OCI-M2 (cell line): ENCODE results near the gene LDB2.
"Not testable (repeated sequence)": the region's sequence is repeated elsewhere in the genome, so short reads cannot be mapped to it uniquely, and the experiment has no call there.

ENCODE experiments used
- DNase-seq: peaks from one replicate; lab custom pipeline; 2025; ENCODE audit not compliant: unreplicated experiment; lab: John Stamatoyannopoulos, UW

Gene LDB2

GRCh38 chr4:16573739-16574138 is 324.7 kb downstream of the LDB2 start:
- DNase-seq, result no peak

GRCh38 chr4:16573206-16573605 is 325.2 kb downstream of the LDB2 start:
- no peak for DNase-seq

- DNase-seq, result no peak
Measured at GRCh38 chr4:16572631-16573030, 325.8 kb downstream of the LDB2 start.

GRCh38 chr4:16572161-16572560 is 326.3 kb downstream of the LDB2 start:
- DNase-seq, result no peak

DNA sequence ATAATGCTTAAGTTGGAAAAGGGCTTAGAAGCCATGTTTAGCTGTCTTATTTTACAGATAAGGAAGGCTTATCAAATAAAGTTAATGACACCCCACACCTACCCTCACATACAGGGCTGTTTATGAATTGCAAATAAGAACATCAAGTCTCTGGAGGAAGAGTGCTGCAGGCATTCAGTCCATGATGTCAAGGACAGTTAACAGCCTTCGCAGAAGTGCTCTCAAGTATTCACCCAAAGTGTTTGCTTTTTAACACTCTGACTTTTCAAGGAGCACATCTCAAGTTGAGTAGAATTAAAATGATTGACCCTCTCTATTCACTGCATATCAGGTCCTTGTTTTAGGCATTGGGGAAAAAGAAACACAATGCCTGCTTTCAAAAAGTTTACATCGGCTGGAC is 328.7 kb downstream of the LDB2 start:
- DNase-seq, result no peak

DNA sequence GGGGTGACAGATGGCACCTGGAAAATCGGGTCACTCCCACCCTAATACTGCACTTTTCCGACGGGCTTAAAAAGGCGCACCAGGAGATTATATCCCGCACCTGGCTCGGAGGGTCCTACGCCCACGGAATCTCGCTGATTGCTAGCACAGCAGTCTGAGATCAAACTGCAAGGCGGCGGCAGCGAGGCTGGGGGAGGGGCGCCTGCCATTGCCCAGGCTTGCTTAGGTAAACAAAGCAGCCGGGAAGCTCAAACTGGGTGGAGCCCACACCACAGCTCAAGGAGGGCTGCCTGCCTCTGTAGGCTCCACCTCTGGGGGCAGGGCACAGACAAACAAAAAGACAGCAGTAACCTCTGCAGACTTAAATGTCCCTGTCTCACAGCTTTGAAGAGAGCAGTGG is 341.1 kb downstream of the LDB2 start:
- not testable (repeated sequence) for DNase-seq

- DNase-seq, result no peak
Measured at GRCh38 chr4:16555156-16555555, 343.3 kb downstream of the LDB2 start.

DNA sequence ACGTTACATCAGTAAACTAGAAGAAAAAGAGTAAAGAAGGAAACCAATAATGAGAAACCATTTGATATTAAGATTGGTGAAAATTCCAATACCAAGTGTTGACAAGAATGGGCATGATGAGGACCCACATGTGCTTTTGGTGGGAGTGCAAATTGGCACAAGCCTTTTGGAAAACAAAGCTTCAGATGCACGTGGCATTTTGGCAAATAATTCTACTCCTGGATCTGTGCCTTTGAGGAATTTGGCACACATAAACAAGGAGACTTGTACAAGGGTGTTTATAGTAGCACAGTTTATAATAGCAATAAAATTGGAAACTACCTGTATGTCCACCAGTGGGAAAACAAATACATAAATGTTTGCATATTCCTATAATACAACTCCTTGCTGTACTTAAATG is 347.9 kb downstream of the LDB2 start:
- no peak for DNase-seq

GRCh38 chr4:16545656-16546055 is 352.8 kb downstream of the LDB2 start:
- DNase-seq, result no peak

- DNase-seq, result no peak
Measured at GRCh38 chr4:16544869-16545268, 353.6 kb downstream of the LDB2 start.

- DNase-seq, result no peak
Measured at GRCh38 chr4:16544251-16544721, 354.2 kb downstream of the LDB2 start.

DNA sequence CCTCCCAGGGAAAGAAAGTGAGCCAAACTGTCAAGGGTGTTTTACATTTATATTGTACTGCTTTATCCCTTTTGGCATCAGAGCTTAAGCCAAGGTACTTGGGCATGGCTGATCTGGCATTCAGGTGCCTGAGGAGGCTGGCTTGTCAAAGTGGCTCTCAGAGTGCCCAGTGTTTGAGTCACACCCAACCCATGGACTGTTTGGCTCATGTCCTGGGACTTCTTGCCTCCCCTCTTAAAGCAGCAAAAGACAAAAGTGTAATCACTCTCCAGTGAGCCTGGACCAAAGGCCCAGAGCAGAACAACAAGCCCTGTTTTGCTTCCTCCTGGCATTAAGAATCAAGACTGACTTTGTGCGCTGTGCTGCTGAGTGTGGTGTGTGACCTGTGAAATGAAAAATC is 360.5 kb downstream of the LDB2 start:
- no peak for DNase-seq

DNA sequence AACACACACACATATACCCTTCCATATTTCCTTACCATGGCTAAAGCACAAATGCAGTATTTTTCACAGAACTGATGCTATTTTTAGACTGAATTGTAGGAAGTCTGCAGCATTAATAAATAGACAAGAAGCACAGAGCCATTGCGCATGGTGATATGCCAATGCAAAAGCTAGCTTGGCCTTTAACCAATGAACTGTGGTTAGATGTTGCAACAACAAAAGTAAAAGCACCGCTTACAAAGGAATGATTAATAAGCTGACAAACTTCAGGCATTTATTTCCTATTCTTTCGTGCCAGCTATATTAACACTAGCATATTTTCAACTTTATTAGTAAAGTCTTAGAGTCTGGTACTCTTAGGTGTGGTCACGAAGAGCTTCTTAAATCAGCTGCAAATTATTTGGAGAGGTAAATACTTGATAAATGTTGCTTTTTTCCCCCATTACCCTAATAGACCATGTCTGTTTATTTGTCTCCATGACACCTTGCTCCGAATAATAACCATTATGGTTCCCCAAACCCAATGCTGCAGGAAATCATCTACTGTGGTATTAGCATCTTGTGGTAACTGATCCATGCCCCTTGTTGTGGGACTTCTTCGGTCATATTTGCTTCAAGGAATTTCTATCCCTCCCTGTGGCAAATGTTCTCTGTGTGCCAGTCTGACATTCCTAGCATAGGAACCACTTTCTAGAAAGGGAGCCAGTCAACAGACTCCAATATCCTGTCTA is 366.0 kb downstream of the LDB2 start:
- DNase-seq, result no peak

DNA sequence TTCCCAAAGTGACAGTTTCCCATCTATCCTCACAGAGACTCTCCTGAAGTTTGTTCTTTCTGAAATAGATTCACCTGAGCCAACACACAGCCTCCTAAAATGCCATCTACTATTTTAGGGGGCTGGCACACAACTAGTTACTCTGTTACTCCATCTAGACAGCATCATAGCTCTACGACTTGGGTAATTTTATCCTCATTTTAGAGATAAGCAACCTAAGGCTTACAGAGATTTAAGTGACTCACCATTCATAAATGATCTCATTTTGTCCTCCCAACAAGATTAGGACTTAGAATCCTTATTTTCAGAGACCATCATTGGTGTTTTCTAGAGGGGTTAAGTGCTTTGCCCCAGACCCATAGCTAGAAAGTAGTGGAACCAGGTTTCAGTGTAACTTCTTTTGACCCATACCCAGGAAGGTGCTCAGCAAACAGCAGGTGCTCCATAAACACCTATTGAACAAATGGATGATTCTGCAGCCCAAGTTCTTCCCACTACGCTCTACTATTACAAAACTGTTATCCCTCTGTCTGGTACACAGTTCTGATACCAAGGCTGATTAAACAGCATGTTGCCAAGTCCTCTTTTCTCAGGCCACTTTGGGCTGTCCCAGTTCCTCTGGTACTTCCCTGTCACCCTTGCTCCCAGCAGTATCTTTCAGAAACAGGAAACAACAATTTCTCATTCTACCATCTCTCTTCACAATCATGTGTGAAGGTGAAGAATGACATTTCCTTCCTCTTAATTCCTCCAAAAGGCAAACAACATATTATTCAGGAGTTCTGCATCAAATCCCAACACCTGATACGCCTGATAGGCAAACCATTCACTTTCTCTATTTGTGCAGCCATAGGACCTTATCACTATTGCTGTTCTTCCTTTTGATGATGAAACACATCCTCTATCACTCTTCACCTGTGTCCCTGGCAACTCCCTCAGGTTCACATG is 367.5 kb downstream of the LDB2 start:
- no peak for DNase-seq

DNA sequence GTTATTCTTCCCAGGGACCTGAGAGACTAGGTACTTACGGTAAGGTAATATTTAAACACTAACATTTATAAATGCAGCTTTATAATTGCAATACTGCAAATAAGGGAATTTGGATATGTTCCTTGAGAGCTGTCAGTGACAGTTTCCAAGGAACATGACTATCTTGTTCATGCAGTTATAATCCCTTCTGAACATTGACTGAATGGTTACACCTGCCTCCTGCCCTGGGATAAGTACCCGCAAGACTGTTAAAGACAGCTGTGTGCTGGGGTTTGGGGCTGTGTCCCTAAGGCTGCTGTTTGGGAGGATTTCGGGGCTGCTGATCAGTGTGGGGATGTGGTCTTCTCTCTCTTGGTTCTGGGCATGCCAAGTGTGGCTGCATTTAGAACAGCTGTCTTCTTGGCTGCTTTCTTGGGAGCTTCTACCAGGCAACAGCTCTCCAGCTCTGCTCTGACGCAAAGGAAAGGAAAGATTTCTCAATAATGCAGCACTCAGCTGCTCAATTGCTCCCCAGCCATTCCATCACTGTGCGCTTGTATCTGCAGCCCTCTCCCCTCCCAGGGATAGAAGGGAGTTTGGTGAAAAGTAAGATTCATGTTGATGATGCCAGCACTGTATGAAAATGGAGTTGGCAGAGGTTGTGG is 373.4 kb downstream of the LDB2 start:
- no peak for DNase-seq

DNA sequence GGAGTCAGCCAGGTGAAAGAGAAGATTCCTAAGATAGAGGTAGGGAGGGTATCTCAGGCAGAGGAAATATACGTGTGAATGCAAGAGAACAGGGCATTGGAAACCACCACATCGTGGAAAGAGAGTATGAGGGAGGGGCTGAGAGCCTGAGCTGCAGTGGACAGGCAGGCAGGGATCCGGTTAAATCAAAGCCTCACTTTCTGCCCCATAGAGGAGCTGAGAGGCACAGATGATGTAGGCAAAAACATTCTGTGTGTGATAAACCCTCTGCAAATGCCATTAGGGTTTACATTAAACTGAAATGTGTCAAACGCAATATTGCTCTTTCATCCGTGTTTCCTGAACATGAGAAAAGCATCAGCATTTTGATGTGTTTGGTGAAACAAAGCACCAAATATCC is 374.0 kb downstream of the LDB2 start:
- DNase-seq, result no peak

GRCh38 chr4:16523526-16523925 is 374.9 kb downstream of the LDB2 start:
- not testable (repeated sequence) for DNase-seq

DNA sequence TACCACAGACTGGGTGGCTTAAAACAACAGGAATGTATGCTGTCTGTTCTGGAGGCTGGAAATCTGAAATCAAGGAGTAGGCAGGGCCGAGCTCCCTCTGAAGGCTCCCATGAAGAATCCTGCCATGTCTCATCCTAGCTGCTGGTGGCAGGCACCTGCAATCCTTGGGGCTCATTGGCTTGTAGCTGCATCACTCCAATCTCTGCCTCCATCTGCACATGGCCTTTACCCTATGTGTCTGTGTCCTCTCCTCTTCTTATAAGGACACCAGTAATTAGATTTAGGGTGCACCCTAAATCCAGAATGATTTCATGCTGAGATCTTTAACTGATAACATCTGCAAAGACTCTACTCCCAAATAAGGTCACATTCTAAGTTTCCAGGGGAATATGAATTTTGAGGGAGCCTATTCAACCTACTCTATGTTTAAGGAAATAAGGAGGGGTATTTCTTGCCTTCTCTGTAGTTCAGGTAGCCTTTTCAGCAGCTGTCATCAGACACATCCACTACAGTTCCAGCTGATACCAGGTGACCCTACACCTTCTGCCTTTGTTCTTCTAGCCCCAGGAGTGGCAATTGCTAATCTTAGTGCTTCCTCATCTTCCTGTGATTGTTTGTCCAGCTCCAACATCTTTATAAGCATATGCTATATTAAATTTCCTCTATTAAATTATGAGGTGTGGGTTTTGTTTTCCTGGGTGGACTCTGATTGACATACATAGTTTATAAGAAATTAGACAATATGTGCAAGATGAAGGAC is 377.1 kb downstream of the LDB2 start:
- DNase-seq, result no peak

- no peak for DNase-seq
Measured at GRCh38 chr4:16516796-16517439, 381.5 kb downstream of the LDB2 start.

GRCh38 chr4:16513876-16514275 is 384.6 kb downstream of the LDB2 start:
- no peak for DNase-seq
